ENCODE data around the gene SHROOM3. TPM values are rescaled to one million over a fixed set of nuclear protein-coding genes. Genes with fewer than 3 reads are reported as not detected.

The SHROOM3 gene
- total and polyA plus RNA-seq, 2 of the 13 experiments (the other 11 are each of a cell fraction or from before 2014, with no cell fraction given) = 0.01 TPM; not detected in 1

GRCh38 chr4:76514087-76514486 lies 79.1 kb downstream of the SHROOM3 start (continued):
- no peak for TF ChIP-seq ZNF431 (CRISPR knock-in tag; IDR thresholded peaks at IDR 0.05; ENCODE audit: borderline replicate concordance, low read depth)
- TF ChIP-seq RXRA (CRISPR knock-in tag; IDR thresholded peaks at IDR 0.05) = no peak
- TF ChIP-seq ZNF275 (CRISPR knock-in tag; IDR thresholded peaks at IDR 0.05; ENCODE audit: borderline replicate concordance) = no peak
- TF ChIP-seq NFE2L2 (IDR thresholded peaks at IDR 0.05; ENCODE audit: low read length) = no peak
- TF ChIP-seq ZNF556 (CRISPR knock-in tag; IDR thresholded peaks at IDR 0.05; ENCODE audit: borderline replicate concordance) = no peak

- H3K27ac ChIP-seq (ENCODE audit: extremely low read length, insufficient read depth, low read length) = no peak overlapping the region
- no peak overlapping the region for H3K4me3 ChIP-seq (replicated peaks in 1 of 3; ENCODE audit: insufficient read depth in 1 of 3, low read depth in 2 of 3, low read length in 3 of 3)
- ChIA-PET CTCF (ENCODE audit: low intra/inter-chr PET ratio, low total read pairs) (no interaction called here), POLR2A (no interaction called here)
- H4K20me1 ChIP-seq (ENCODE audit: insufficient read depth, low read length) = no peaks in the 10 kb centered on the region
- H3K27me3 ChIP-seq (ENCODE audit: control insufficient read depth in 1 of 2, insufficient read depth in 2 of 2, low read length in 2 of 2) = no peaks in the 10 kb centered on the region
- no TSS peak for BruUV-seq (replicated peaks)
- no peaks in the 10 kb centered on the region for H3K79me2 ChIP-seq (ENCODE audit: insufficient read depth, low read length)
- FAIRE-seq (no peak), DNase-seq (ENCODE audit: low spot score) (no peak), ATAC-seq (no peak)
- no peaks in the 10 kb centered on the region for H3K4me1 ChIP-seq (ENCODE audit: insufficient read depth, low read length)
- WGBS (ENCODE audit: low lambda C conversion rate) = 54% methylated on average over 2 of the region's 2 CpGs
- no peak for TF ChIP-seq KMT2B (CRISPR knock-in tag; IDR thresholded peaks at IDR 0.05)
- TF ChIP-seq HNF1A (IDR thresholded peaks at IDR 0.05; ENCODE audit: low read depth) = no peak
- TF ChIP-seq HNF1A (CRISPR knock-in tag; IDR thresholded peaks at IDR 0.05; ENCODE audit: borderline replicate concordance) = no peak
- TF ChIP-seq HNF4G (IDR thresholded peaks at IDR 0.05; ENCODE audit: borderline replicate concordance, low read depth, low read length) = no peak
- no peak for TF ChIP-seq HNF4G (CRISPR knock-in tag; IDR thresholded peaks at IDR 0.05; ENCODE audit: borderline replicate concordance, low read depth)
- TF ChIP-seq BRF2 (CRISPR knock-in tag; IDR thresholded peaks at IDR 0.05) = no peak
- TF ChIP-seq ZNF639 (CRISPR knock-in tag; conservative IDR thresholded peaks at IDR 0.05) = no peak
- TF ChIP-seq ZC3H4 (CRISPR knock-in tag; IDR thresholded peaks at IDR 0.05; ENCODE audit: borderline replicate concordance) = no peak
- intact Hi-C loops (cut with micrococcal nuclease; ENCODE audit: unreplicated experiment) (loop anchor here (10.0 kb wide), 1 partner anchor 529 kb away; no protein-coding TSS in a partner anchor), in situ Hi-C loops (cut with HindIII; ENCODE audit: extremely low pct_ligation_motif_present, low pct_unique_long_range_greater_than_20kb) (no loop called here)
- H2AFZ ChIP-seq (ENCODE audit: low read length) = no peak overlapping the region
- no peaks in the 10 kb centered on the region for H3K36me3 ChIP-seq (replicated peaks in 1 of 2; ENCODE audit: control insufficient read depth in 1 of 2, insufficient read depth in 2 of 2, low read length in 2 of 2)
- H3K9ac ChIP-seq (ENCODE audit: insufficient read depth, low read depth, low read length) = no peak overlapping the region
- H3K4me2 ChIP-seq (ENCODE audit: low read depth, low read length) = no peak overlapping the region
- H3K9me3 ChIP-seq (ENCODE audit: low read length) = no peaks in the 10 kb centered on the region
Measured at GRCh38 chr4:76515975-76516843, 81.2 kb downstream of the SHROOM3 start.

Measured in HepG2 (cell line).